DMS53 (cell line): ENCODE results near the gene SLCO3A1.

Source experiments
- DNase-seq: peaks from one replicate; lab custom pipeline; 2025; lab: John Stamatoyannopoulos, UW

SLCO3A1 gene

GRCh38 chr15:91861223-91861622, 7.7 kb downstream of the SLCO3A1 start:
- no peak for DNase-seq

- DNase-seq = no peak
Observed at GRCh38 chr15:91862891-91863504, 9.5 kb downstream of the SLCO3A1 start.

- no peak for DNase-seq
Observed at GRCh38 chr15:91863621-91864255, 10.2 kb downstream of the SLCO3A1 start.

- peak; percentile 53 for DNase-seq
Observed at GRCh38 chr15:91864664-91865063, 11.2 kb downstream of the SLCO3A1 start.

GRCh38 chr15:91865486-91865885, 12.0 kb downstream of the SLCO3A1 start:
- no peak for DNase-seq

- DNase-seq = no peak
Observed at GRCh38 chr15:91865950-91866349, 12.4 kb downstream of the SLCO3A1 start.

GRCh38 chr15:91866371-91866905, 12.9 kb downstream of the SLCO3A1 start:
- DNase-seq = no peak

GRCh38 chr15:91866971-91867372, 13.5 kb downstream of the SLCO3A1 start:
- DNase-seq = no peak

GRCh38 chr15:91867581-91868026, 14.1 kb downstream of the SLCO3A1 start:
- DNase-seq = no peak

- DNase-seq = no peak
Observed at GRCh38 chr15:91870876-91871537, 17.5 kb downstream of the SLCO3A1 start.

- DNase-seq = no peak
Observed at GRCh38 chr15:91871837-91872236, 18.3 kb downstream of the SLCO3A1 start.

- no peak for DNase-seq
Observed at GRCh38 chr15:91872356-91873137, 19.0 kb downstream of the SLCO3A1 start.

- no peak for DNase-seq
Observed at GRCh38 chr15:91873138-91873536, 19.6 kb downstream of the SLCO3A1 start.

- no peak for DNase-seq
Observed at GRCh38 chr15:91874171-91874570, 20.7 kb downstream of the SLCO3A1 start.

- DNase-seq = no peak
Observed at GRCh38 chr15:91874992-91875660, 21.6 kb downstream of the SLCO3A1 start.

- no peak for DNase-seq
Observed at GRCh38 chr15:91876187-91876586, 22.7 kb downstream of the SLCO3A1 start.

GRCh38 chr15:91878319-91878870, 24.9 kb downstream of the SLCO3A1 start:
- no peak for DNase-seq

- DNase-seq = peak; percentile 7
Observed at GRCh38 chr15:91879158-91879557, 25.6 kb downstream of the SLCO3A1 start.

- no peak for DNase-seq
Observed at GRCh38 chr15:91880373-91880772, 26.9 kb downstream of the SLCO3A1 start.

- no peak for DNase-seq
Observed at GRCh38 chr15:91881569-91882297, 28.2 kb downstream of the SLCO3A1 start.
